GM12878 (cell line): ENCODE measurements around the gene MROH2A. TPM values are rescaled to one million over a fixed set of nuclear protein-coding genes. Genes with fewer than 3 reads are reported as not detected.

Experiments
- ATAC-seq: fragments of 200-7000 bp; cut with Tn5 transposase; 3 replicates; pipeline ENCODE4 v1.9.1; 2020; ENCODE audit warnings: mild to moderate bottlenecking, moderate library complexity
- BruUV-seq: library from RNA; stranded (reverse); fragments of 400-500 nt; replicated peaks from 2 replicates; lab custom pipeline; 2021; lab: Mats Ljungman, UMichigan
- CTCF ChIA-PET: fragments of 300-600 bp; sonication (Branson Sonifier 250); formaldehyde crosslinking; extraction: SDS; loops from one replicate; lab custom pipeline; 2021; ENCODE audit warnings: inconsistent platforms; lab: Yijun Ruan, JAX
- POLR2A ChIA-PET: fragments of 350-600 bp; formaldehyde crosslinking; extraction: SDS; loops from one replicate; lab custom pipeline; 2021; ENCODE audit warnings: inconsistent platforms; lab: Charles Lee
- RAD21 ChIA-PET: fragments of 300-600 bp; sonication (Branson Sonifier 250); formaldehyde crosslinking; loops from one replicate; lab custom pipeline; 2023; ENCODE audit warnings: antibody characterized with exemption; ENCODE audit not compliant: unreplicated experiment; lab: Charles Lee
- SMC1A ChIA-PET: fragments of 300-600 bp; sonication (Branson Sonifier 250); formaldehyde crosslinking; loops from one replicate; lab custom pipeline; 2023; ENCODE audit not compliant: unreplicated experiment, uncharacterized antibody; lab: Charles Lee
- DNase-seq: peaks from one replicate; pipeline ENCODE4 v3.0.0-alpha.2; 2011; ENCODE audit warnings: low read depth, low spot score
- FAIRE-seq: peaks from 3 replicates; lab custom pipeline; 2011; peaks lifted over from hg19 to GRCh38; lab: Jason Lieb, UNC
- H2AFZ ChIP-seq: 2 replicates; pipeline ENCODE4 v1.6.0; 2011; ENCODE audit warnings: low read depth, low read length, control low read depth; ENCODE audit not compliant: control insufficient read depth
- H3K27ac ChIP-seq: 2 replicates; pipeline ENCODE4 v1.5.1; 2011; ENCODE audit warnings: control low read depth; ENCODE audit not compliant: control insufficient read depth, insufficient read depth
- H3K27me3 ChIP-seq, 2 experiments: replicated peaks in 1 of 2; 2 replicates each; pipeline versions ENCODE4 v1.6.0 to v1.6.1; 2011; ENCODE audit warnings: low read length in 1 of 2; ENCODE audit not compliant: control insufficient read depth in 2 of 2, insufficient read depth in 2 of 2
- H3K36me3 ChIP-seq, 2 experiments: 2 replicates each; pipeline ENCODE4 v1.5.1; 2011; ENCODE audit warnings: low read length in 1 of 2; ENCODE audit not compliant: control insufficient read depth in 2 of 2, insufficient read depth in 2 of 2
- H3K4me1 ChIP-seq: 2 replicates; pipeline ENCODE4 v1.6.1; 2011; ENCODE audit warnings: mild to moderate bottlenecking, low read length, moderate library complexity, mixed read lengths; ENCODE audit not compliant: control insufficient read depth, insufficient read depth
- H3K4me2 ChIP-seq: 2 replicates; pipeline ENCODE4 v1.6.0; 2011; ENCODE audit warnings: control low read depth; ENCODE audit not compliant: control insufficient read depth, insufficient read depth
- H3K4me3 ChIP-seq: fragments of 200-600 bp; sonication (generic); 2 replicates; pipeline ENCODE4 v1.5.1; 2016
- H3K79me2 ChIP-seq: 2 replicates; pipeline ENCODE4 v1.6.0; 2011; ENCODE audit warnings: low read length; ENCODE audit not compliant: control insufficient read depth, insufficient read depth
- H3K9ac ChIP-seq: 2 replicates; pipeline ENCODE4 v1.8.0; 2011; ENCODE audit warnings: low read length, control low read depth, mixed read lengths; ENCODE audit not compliant: control insufficient read depth, insufficient read depth
- H3K9me3 ChIP-seq: replicated peaks from 3 replicates; pipeline ENCODE4 v1.5.1; 2011; ENCODE audit warnings: mild to moderate bottlenecking, low read length; ENCODE audit not compliant: control insufficient read depth, insufficient read depth
- H4K20me1 ChIP-seq: 2 replicates; pipeline ENCODE4 v1.6.0; 2011; ENCODE audit not compliant: control insufficient read depth, insufficient read depth
- MEF2B ChIP-seq: fragments of 450-650 bp; IDR thresholded peaks from 2 replicates; pipeline ENCODE4 v1.6.1; 2018; ENCODE audit warnings: mild to moderate bottlenecking, moderate library complexity; ENCODE audit not compliant: partially characterized antibody, poor library complexity, severe bottlenecking
- MTA2 ChIP-seq: fragments of 450-650 bp; IDR thresholded peaks from 2 replicates; pipeline ENCODE4 v1.6.1; 2016; ENCODE audit warnings: low read depth, mild to moderate bottlenecking, moderate library complexity
- NR2C1 ChIP-seq: fragments of 450-650 bp; IDR thresholded peaks from 2 replicates; pipeline ENCODE4 v1.6.1; 2017; ENCODE audit warnings: antibody characterized with exemption, mild to moderate bottlenecking, moderate library complexity
- NR2F1 ChIP-seq: fragments of 450-650 bp; conservative IDR thresholded peaks from 2 replicates; pipeline ENCODE4 v1.6.1; 2017; ENCODE audit warnings: mild to moderate bottlenecking
- RAD51 ChIP-seq: fragments of 450-650 bp; IDR thresholded peaks from 2 replicates; pipeline ENCODE4 v1.6.1; 2016; ENCODE audit warnings: moderate library complexity, mild to moderate bottlenecking, inconsistent platforms
- RELB ChIP-seq: fragments of 450-650 bp; IDR thresholded peaks from 2 replicates; pipeline ENCODE4 v1.6.1; 2017; ENCODE audit warnings: low read depth, mild to moderate bottlenecking, moderate library complexity
- REST ChIP-seq: IDR thresholded peaks from 2 replicates; pipeline ENCODE4 v1.6.1; 2012; ENCODE audit warnings: mild to moderate bottlenecking, low read depth, low read length
- SKIL ChIP-seq: fragments of 450-650 bp; IDR thresholded peaks from 2 replicates; pipeline ENCODE4 v1.6.1; 2017; ENCODE audit warnings: mild to moderate bottlenecking, low read depth, inconsistent platforms; ENCODE audit not compliant: poor library complexity, severe bottlenecking
- SREBF1 ChIP-seq: IDR thresholded peaks from 2 replicates; pipeline ENCODE4 v1.6.1; 2012; ENCODE audit warnings: mild to moderate bottlenecking, low read length
- YBX1 ChIP-seq: fragments of 450-650 bp; IDR thresholded peaks from 2 replicates; pipeline ENCODE4 v1.6.1; 2016; ENCODE audit warnings: antibody characterized with exemption
- ZBTB4 ChIP-seq: fragments of 450-650 bp; formaldehyde crosslinking; IDR thresholded peaks from 2 replicates; pipeline ENCODE4 v1.4.0; 2022; ENCODE audit warnings: mild to moderate bottlenecking, moderate library complexity
- WGBS: methylation state at CpG from one replicate; pipeline ENCODE4 v1.1.6; 2016; ENCODE audit warnings: low lambda C conversion rate; ENCODE audit not compliant: insufficient replicate concordance, insufficient coverage; ENCODE audit errors: missing lambda C conversion rate; 5-methylcytosine and 5-hydroxymethylcytosine counted together
- in situ Hi-C: fragments of 300-500 bp; cut with MboI; formaldehyde crosslinking; loops from 9 replicates; pipeline ENCODE4 v1.14.3; 2018; ENCODE audit warnings: mixed read lengths
- intact Hi-C: fragments of 100-400 bp; cut with micrococcal nuclease; formaldehyde crosslinking; loops from one replicate; pipeline ENCODE4 v1.14.2; 2022; ENCODE audit not compliant: unreplicated experiment
- polyA plus RNA-seq, 11 experiments: library from polyadenylated mRNA; depleted of rRNA in 4 of 11; unstranded in 6 of 11; stranded (reverse) in 5 of 11; fragments of >200 nt; fragmentation: Nextera tagmentation in 4 of 11; fragmentation: Illumina TruSeq in 1 of 11; extraction: Ambion mirVana in 4 of 11; extraction: Trizol in 1 of 11; gene quantifications; 1 replicate in 1 of 11; 2 replicates in 10 of 11; pipeline versions ENCODE4 v1.2.1 to v1.2.3, GENCODE V29; 2011 to 2016; ENCODE audit warnings: inconsistent platforms in 2 of 11, missing spikeins in 2 of 11, low read depth in 1 of 11
- total RNA-seq, 4 experiments: library from RNA; depleted of rRNA in 3 of 4; stranded (reverse); fragments of >200 nt in 3 of 4; fragmentation: Illumina TruSeq in 1 of 4; extraction: Trizol in 1 of 4; gene quantifications; 2 replicates each; pipeline versions ENCODE4 v1.2.1 to v1.2.3, GENCODE V29; 2013 to 2021

MROH2A gene
- total and polyA plus RNA-seq, 10 of the 15 experiments (the other 5 are each of a cell fraction or from before 2014, with no cell fraction given) = not detected

GRCh38 chr2:233773854-233774253 lies 4.3 kb upstream of the MROH2A start:
- WGBS = 48% methylated on average over 5 of the region's 5 CpGs
- DNase-seq (no peak), ATAC-seq (no peak), FAIRE-seq (no peak)
- Histone ChIP-seq H3K36me3 (no peaks in the 10 kb centered on the region), H3K4me2 (no peak overlapping the region), H3K4me3 (no peak overlapping the region), H3K4me1 (no peaks in the 10 kb centered on the region), H3K79me2 (no peaks in the 10 kb centered on the region), H4K20me1 (no peaks in the 10 kb centered on the region), H3K27ac (no peak overlapping the region), H3K9me3 (no peaks in the 10 kb centered on the region; the same call in 2 of the 3 replicates), H3K27me3 (no peaks in the 10 kb centered on the region), H3K9ac (no peak overlapping the region), H2AFZ (no peak overlapping the region)
- ChIA-PET RAD21 (no interaction called here), SMC1A (no interaction called here), CTCF (no interaction called here), POLR2A (no interaction called here)
- in situ Hi-C loops (no loop called here), intact Hi-C loops (no loop called here)
- BruUV-seq = no TSS peak
- no peak for TF ChIP-seq RELB
- TF ChIP-seq REST = no peak
- TF ChIP-seq ZBTB4 (CRISPR knock-in tag) = no peak
- no peak for TF ChIP-seq MTA2
- no peak for TF ChIP-seq NR2C1
- no peak for TF ChIP-seq MEF2B
- TF ChIP-seq SKIL = no peak
- TF ChIP-seq YBX1 = no peak
- TF ChIP-seq NR2F1 = no peak
- no peak for TF ChIP-seq SREBF1
- TF ChIP-seq RAD51 = no peak
